ENCODE results near the gene TMEM219. TPM values are rescaled to one million over a fixed set of nuclear protein-coding genes. Genes with fewer than 3 reads are reported as not detected.

TMEM219 gene
- total RNA-seq, 1 donor from 2014 or later: 16.7 TPM

Other genes starting within 250 kb of the TMEM219 start
- not detected for gene C16orf54, start 216.1 kb upstream of the TMEM219 start, total RNA-seq
- not detected for gene ZG16, start 183.8 kb upstream of the TMEM219 start, total RNA-seq
- gene KIF22, start 171.3 kb upstream of the TMEM219 start, total RNA-seq: 24.3 TPM
- gene MAZ, start 155.6 kb upstream of the TMEM219 start, total RNA-seq: 246 TPM
- gene PRRT2, start 149.9 kb upstream of the TMEM219 start, total RNA-seq: 21.9 TPM
- 9.8 TPM for gene PAGR1, start 145.9 kb upstream of the TMEM219 start, total RNA-seq
- 3.9 TPM for gene MVP, start 141.6 kb upstream of the TMEM219 start, total RNA-seq
- 47.9 TPM for gene CDIPT, start 98.9 kb upstream of the TMEM219 start, total RNA-seq
- gene SEZ6L2, start 62.5 kb upstream of the TMEM219 start, total RNA-seq: 58.5 TPM
- gene ASPHD1, start 61.6 kb upstream of the TMEM219 start, total RNA-seq: 13.0 TPM
- 38.4 TPM for gene KCTD13, start 35.9 kb upstream of the TMEM219 start, total RNA-seq
- 42.0 TPM for gene TAOK2, start 11.8 kb downstream of the TMEM219 start, total RNA-seq
- gene HIRIP3, start 33.5 kb downstream of the TMEM219 start, total RNA-seq: 17.5 TPM
- gene INO80E, start 34.2 kb downstream of the TMEM219 start, total RNA-seq: 23.4 TPM
- 13.5 TPM for gene DOC2A, start 48.9 kb downstream of the TMEM219 start, total RNA-seq
- gene C16orf92, start 61.1 kb downstream of the TMEM219 start, total RNA-seq: not detected
- gene TLCD3B, start 69.2 kb downstream of the TMEM219 start, total RNA-seq: 22.1 TPM
- 83.6 TPM for gene ALDOA, start 103.7 kb downstream of the TMEM219 start, total RNA-seq
- 52.1 TPM for gene PPP4C, start 113.9 kb downstream of the TMEM219 start, total RNA-seq
- 0.25 TPM for gene TBX6, start 129.8 kb downstream of the TMEM219 start, total RNA-seq
- gene YPEL3, start 134.1 kb downstream of the TMEM219 start, total RNA-seq: 25.8 TPM
- 1.7 TPM for gene GDPD3, start 151.5 kb downstream of the TMEM219 start, total RNA-seq
- 18.7 TPM for gene MAPK3, start 161.1 kb downstream of the TMEM219 start, total RNA-seq
- gene CORO1A, start 221.5 kb downstream of the TMEM219 start, total RNA-seq: 19.2 TPM
- gene BOLA2B, start 231.6 kb downstream of the TMEM219 start, total RNA-seq: 11.8 TPM
- gene SLX1A, start 231.8 kb downstream of the TMEM219 start, total RNA-seq: 10.1 TPM
- gene SULT1A3, start 237.2 kb downstream of the TMEM219 start, total RNA-seq: 2.7 TPM

Measured in temporal lobe (tissue), 1 donor.